ENCODE measurements around the gene FAM236C. TPM values are rescaled to one million over a fixed set of nuclear protein-coding genes. Genes with fewer than 3 reads are reported as not detected.

The FAM236C gene
- total RNA-seq, result not detected in 2 replicates

DNA sequence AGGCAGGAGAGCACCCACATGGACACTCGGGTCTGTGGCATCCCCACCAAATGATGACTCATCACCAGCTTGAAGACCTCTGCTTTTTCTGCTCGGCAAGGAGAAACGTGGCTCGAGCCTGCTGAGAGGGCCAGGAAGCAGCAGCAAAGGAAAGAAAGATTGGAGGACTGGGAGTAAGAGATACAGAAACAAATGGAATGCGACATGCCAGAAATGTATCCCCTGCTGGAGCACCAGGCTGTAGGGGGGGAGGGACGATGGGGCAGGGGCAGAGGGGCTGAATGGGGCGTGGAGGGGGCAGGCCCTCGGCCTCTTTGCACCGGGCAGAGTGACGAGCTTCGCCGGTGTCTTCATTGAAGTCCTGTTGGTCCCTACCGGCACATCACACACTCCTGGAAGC lies at the start of gene FAM236C:
Gene FAM236C (plus strand): TSS at position 301 of the 400 bp plus-strand sequence. CDS start 100 bp downstream, outside the sequence.

DNA sequence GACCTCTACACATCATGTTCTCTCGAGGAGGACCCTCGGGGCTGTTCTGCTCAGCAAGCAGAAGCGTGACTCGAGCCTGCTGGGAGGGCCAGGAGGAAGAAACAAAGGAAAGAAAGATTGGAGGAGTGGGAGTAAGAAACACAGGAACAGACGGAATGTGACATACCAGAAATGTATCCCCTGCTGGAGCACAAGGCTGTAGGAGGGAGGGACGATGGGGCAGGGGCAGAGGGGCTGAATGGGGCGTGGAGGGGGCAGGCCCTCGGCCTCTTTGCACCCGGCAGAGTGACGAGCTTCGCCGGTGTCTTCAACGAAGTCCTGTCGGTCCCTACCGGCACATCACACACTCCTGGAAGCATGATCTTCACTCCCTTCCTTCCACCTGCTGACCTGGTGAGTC lies 25.5 kb downstream of the FAM236C start, which contains the start of gene FAM236A:
Gene FAM236A (plus strand): TSS at position 301 of the 400 bp plus-strand sequence. CDS start 57 bp downstream, at position 358.

DNA sequence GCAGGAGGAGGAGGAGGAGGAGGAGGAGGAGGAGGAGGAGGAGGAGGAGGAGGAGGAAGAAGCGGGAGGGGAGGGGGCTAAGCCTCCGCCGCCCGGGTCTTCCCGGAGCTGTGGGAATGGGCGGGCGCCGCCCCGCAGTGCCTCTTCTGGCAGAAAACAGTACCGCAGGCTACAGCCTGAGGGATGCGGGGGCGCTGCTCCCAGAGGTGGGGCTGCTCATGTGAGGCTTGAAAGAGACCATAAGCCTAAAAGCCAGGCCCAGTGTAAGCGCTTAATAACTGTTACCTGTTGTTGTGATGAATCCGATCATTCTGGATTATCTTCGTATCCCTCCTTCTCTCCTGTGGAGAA lies 31.4 kb downstream of the FAM236C start, which contains the start of gene DMRTC1:
Gene DMRTC1 (minus strand): TSS at position 19 of the 351 bp plus-strand sequence. CDS start 68,143 bp downstream, outside the sequence.

Other genes with a start within 250 kb of the FAM236C start
- 2.8 and 9.3 TPM in 2 replicates for gene PHKA1, start 198.3 kb upstream of the FAM236C start, total RNA-seq
- gene DMRTC1B, start 135.7 kb upstream of the FAM236C start, total RNA-seq, result not detected in 2 replicates
- not detected in 2 replicates for gene FAM236B, start 130.0 kb upstream of the FAM236C start, total RNA-seq
- gene FAM236D, start 104.4 kb upstream of the FAM236C start, total RNA-seq, result not detected in 2 replicates
- gene FAM236A, start 25.6 kb downstream of the FAM236C start, total RNA-seq, result not detected in 2 replicates
- gene DMRTC1, start 31.2 kb downstream of the FAM236C start, total RNA-seq, result not detected in 2 replicates
- not detected in 2 replicates for gene PABPC1L2B, start 90.3 kb downstream of the FAM236C start, total RNA-seq
- gene PABPC1L2A, start 166.9 kb downstream of the FAM236C start, total RNA-seq, result not detected in 2 replicates

Measured in placental pericyte (primary cell).